Measurements from ENCODE around the gene DIAPH1.

The DIAPH1 gene

DNA sequence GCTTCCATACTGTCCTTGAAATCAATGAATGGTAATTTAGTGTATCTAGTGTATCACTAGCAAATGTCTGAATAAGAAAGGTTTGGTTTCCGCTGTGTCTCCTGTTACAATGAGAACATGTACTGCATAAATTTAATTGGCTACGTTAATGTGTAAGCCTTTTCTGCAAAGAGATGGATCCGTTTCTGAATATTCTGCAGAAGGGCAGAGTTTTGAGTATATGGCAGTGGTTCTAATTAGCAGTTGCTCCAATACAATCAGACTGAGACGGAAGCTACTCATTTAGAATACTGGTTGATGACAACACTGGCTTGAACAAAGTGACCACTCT, 134.5 kb downstream of the DIAPH1 start:
- DNase-seq (ENCODE audit: low read depth), result no peak

DNA sequence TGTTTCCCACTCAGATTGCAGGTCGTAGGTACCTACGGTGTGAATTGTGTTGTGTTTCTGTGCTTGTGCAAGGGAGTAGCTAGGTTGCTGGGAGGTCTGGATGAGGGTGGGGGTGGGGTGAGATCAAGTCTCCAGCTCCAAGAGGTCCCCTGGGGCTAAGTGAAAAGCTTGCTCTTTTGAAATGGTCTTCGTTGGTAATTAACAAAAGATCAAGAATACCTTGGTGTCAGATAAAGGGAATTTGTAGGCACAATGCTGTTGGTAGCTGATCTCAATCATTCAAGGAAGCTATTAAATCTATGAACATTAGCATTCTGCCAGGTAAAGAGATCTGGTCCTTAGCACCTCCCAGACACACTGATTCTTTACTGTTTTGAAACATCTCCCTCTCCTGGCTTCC, 134.9 kb downstream of the DIAPH1 start:
- no peak for DNase-seq (ENCODE audit: low read depth)

DNA sequence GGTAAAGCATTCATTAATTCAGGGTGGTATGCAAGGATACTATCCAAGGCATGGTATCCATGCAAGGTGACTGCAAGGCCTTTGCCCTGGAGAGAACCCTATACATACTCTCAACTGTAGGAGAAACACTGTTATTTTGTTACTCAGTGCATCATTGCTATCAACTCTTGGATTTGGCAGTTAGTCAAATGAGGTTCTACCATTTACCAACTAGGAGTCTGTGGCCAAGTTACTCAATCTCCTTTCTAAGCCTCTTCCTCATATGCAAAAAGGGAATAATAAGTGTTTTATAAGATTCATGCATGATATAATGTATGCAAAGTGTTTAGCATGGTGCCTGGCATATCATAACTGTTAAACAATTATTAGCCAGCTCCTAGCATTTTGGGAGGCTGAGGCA, 139.0 kb downstream of the DIAPH1 start:
- no peak for DNase-seq (ENCODE audit: low read depth)

- DNase-seq (ENCODE audit: low read depth), result no peak
Observed at GRCh38 chr5:141478321-141478945, 140.4 kb downstream of the DIAPH1 start.

- no peak for DNase-seq (ENCODE audit: low read depth)
Observed at GRCh38 chr5:141477815-141478214, 141.0 kb downstream of the DIAPH1 start.

DNA sequence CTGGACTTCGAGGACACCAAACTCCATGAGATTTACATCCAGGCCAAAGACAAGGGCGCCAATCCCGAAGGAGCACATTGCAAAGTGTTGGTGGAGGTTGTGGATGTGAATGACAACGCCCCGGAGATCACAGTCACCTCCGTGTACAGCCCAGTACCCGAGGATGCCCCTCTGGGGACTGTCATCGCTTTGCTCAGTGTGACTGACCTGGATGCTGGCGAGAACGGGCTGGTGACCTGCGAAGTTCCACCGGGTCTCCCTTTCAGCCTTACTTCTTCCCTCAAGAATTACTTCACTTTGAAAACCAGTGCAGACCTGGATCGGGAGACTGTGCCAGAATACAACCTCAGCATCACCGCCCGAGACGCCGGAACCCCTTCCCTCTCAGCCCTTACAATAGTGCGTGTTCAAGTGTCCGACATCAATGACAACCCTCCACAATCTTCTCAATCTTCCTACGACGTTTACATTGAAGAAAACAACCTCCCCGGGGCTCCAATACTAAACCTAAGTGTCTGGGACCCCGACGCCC, 141.7 kb downstream of the DIAPH1 start:
- DNase-seq (ENCODE audit: low read depth), result no peak

DNA sequence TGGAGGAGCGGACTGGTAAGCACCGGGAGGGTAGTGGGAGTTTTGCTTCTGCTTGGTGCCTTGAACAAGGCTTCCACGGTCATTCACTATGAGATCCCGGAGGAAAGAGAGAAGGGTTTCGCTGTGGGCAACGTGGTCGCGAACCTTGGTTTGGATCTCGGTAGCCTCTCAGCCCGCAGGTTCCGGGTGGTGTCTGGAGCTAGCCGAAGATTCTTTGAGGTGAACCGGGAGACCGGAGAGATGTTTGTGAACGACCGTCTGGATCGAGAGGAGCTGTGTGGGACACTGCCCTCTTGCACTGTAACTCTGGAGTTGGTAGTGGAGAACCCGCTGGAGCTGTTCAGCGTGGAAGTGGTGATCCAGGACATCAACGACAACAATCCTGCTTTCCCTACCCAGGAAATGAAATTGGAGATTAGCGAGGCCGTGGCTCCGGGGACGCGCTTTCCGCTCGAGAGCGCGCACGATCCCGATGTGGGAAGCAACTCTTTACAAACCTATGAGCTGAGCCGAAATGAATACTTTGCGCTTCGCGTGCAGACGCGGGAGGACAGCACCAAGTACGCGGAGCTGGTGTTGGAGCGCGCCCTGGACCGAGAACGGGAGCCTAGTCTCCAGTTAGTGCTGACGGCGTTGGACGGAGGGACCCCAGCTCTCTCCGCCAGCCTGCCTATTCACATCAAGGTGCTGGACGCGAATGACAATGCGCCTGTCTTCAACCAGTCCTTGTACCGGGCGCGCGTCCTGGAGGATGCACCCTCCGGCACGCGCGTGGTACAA, 142.5 kb downstream of the DIAPH1 start:
- no peak for DNase-seq (ENCODE audit: low read depth)

DNA sequence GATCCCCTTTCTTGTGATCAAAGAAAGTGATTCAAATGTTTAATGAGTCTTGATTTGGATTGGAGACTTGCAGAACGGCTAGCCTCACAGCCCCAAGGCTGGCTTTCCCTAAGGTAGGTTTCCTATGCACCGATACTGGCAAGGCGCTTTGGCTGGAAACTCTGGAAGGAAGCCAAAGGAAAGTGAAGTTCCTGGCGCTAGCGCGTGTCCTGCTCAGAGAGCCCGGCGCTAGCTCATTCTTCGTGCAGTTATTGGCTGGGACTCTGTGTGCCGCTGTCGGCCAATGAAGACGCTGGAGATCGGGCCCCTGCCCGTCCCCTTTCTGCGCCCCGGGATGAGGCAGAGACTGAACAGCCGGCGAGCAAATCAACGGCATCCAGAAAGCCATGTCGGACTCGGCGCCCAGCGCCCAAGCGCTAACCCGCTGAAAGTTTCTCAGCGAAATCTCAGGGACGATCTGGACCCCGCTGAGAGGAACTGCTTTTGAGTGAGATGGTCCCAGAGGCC, 143.1 kb downstream of the DIAPH1 start, which contains the start of gene PCDHGC3:
PCDHGC3 (plus strand) TSS at position 342 of the 507 bp plus-strand sequence; CDS start at position 493, 151 bp downstream.
- DNase-seq (ENCODE audit: low read depth), result no peak

DNA sequence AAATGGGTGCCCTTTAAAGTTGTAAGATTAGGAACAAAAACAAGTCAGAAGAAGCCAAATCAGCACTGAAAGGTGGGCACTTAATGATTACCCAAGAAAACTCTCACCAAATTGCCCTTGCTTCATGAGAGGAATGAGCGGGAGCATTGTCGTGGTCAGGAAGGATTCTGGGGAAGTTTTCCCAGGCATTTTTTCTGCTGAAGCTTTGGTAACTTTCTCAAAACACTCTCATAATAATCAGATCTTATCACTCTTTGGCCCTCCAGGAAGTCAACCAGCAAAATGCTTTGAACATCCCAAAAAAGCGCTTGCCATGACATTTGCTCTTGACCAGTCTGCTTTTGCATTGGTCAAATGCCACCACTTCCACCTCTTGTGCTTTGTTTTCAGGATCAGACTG, 153.4 kb downstream of the DIAPH1 start:
- no peak for DNase-seq (ENCODE audit: low read depth)

All from activated T-cell treated with anti-CD3 and anti-CD28 coated beads for 1 hour (primary cell).